H1 (cell line): ENCODE results near the gene PEPD.

Experiments
- CHD2 ChIP-seq: IDR thresholded peaks from 2 replicates; pipeline ENCODE4 v1.6.1; 2012; ENCODE audit warnings: low read length, improper control_type of control experiment
- EP300 ChIP-seq, 2 experiments: IDR thresholded peaks; 1 replicate in 1 of 2; 2 replicates in 1 of 2; pipeline ENCODE4 v1.6.1; 2011 to 2012; ENCODE audit warnings: low read depth in 2 of 2, low read length in 2 of 2, mild to moderate bottlenecking in 2 of 2, borderline replicate concordance in 1 of 2, inconsistent platforms in 1 of 2, moderate library complexity in 1 of 2
- JUND ChIP-seq: IDR thresholded peaks from 2 replicates; pipeline ENCODE4 v1.6.1; 2011; ENCODE audit warnings: mild to moderate bottlenecking, improper control_type of control experiment, low read length
- POLR2A ChIP-seq, 2 experiments: IDR thresholded peaks; 1 replicate in 1 of 2; 2 replicates in 1 of 2; pipeline ENCODE4 v1.6.1; 2011; ENCODE audit warnings: low read depth in 2 of 2, low read length in 2 of 2, mild to moderate bottlenecking in 2 of 2; ENCODE audit errors: control extremely low read depth in 1 of 2
- POLR2AphosphoS5 ChIP-seq: IDR thresholded peaks from 2 replicates; pipeline ENCODE4 v1.6.1; 2011; ENCODE audit warnings: low read depth, low read length
- RXRA ChIP-seq: IDR thresholded peaks from 2 replicates; pipeline ENCODE4 v1.6.1; 2011; ENCODE audit warnings: low read depth, mild to moderate bottlenecking, low read length, moderate library complexity; ENCODE audit not compliant: insufficient read depth
- SIRT6 ChIP-seq: IDR thresholded peaks from one replicate; pipeline ENCODE4 v1.7.1; 2012; ENCODE audit warnings: low read length, inconsistent platforms
- SP1 ChIP-seq: IDR thresholded peaks from 2 replicates; pipeline ENCODE4 v1.6.1; 2011; ENCODE audit warnings: low read depth, low read length
- TAF1 ChIP-seq: IDR thresholded peaks from 2 replicates; pipeline ENCODE4 v1.6.1; 2011; ENCODE audit warnings: mild to moderate bottlenecking, low read depth, low read length
- TF ChIP-seq, protein P1 (sequence below), 3 experiments: IDR thresholded peaks; 1 replicate in 2 of 3; 2 replicates in 1 of 3; pipeline versions ENCODE4 v1.5.1 to v1.6.1; 2011; ENCODE audit warnings: low read length in 3 of 3, mild to moderate bottlenecking in 3 of 3, inconsistent platforms in 2 of 3, low read depth in 1 of 3, moderate library complexity in 1 of 3; ENCODE audit not compliant: insufficient read depth in 1 of 3; ENCODE audit errors: control extremely low read depth in 1 of 3
- TF ChIP-seq, protein P2 (sequence below): IDR thresholded peaks from 2 replicates; pipeline ENCODE4 v1.6.1; 2012; ENCODE audit warnings: inconsistent platforms
- TF ChIP-seq, protein P3 (sequence below): IDR thresholded peaks from 2 replicates; pipeline ENCODE4 v1.6.1; 2011; ENCODE audit warnings: low read length, improper control_type of control experiment
- TF ChIP-seq, protein P4 (sequence below): fragments of 300-600 bp; sonication (generic); IDR thresholded peaks from 2 replicates; pipeline ENCODE4 v1.7.1; 2012; ENCODE audit warnings: low read length, moderate library complexity, mild to moderate bottlenecking, inconsistent platforms; ENCODE audit not compliant: insufficient replicate concordance

DNA sequence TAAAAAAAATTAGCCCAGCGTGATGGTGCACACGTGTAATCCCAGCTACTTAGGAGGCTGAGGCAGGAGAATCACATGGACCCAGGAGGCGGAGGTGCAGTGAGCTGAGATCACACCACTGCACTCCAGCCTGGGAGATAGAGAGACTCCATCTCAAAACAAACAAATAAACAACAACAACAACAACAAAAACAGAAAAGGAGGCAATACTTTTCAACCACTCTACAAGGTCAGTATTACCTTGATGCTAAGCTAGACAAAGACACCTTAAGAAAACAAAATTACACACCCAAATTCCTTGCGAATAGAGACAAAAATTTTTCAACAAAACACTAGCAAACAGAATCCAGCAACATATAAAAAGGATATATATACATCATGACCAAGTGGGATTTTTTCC lies 39.7 kb downstream of the PEPD start:
- TF ChIP-seq, protein P1, sequence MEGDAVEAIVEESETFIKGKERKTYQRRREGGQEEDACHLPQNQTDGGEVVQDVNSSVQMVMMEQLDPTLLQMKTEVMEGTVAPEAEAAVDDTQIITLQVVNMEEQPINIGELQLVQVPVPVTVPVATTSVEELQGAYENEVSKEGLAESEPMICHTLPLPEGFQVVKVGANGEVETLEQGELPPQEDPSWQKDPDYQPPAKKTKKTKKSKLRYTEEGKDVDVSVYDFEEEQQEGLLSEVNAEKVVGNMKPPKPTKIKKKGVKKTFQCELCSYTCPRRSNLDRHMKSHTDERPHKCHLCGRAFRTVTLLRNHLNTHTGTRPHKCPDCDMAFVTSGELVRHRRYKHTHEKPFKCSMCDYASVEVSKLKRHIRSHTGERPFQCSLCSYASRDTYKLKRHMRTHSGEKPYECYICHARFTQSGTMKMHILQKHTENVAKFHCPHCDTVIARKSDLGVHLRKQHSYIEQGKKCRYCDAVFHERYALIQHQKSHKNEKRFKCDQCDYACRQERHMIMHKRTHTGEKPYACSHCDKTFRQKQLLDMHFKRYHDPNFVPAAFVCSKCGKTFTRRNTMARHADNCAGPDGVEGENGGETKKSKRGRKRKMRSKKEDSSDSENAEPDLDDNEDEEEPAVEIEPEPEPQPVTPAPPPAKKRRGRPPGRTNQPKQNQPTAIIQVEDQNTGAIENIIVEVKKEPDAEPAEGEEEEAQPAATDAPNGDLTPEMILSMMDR (IDR thresholded peaks at IDR 0.05; ENCODE audit: control extremely low read depth in 1 of 3, insufficient read depth in 1 of 3, low read depth in 1 of 3, low read length in 3 of 3), result no peak
- TF ChIP-seq, protein P2, sequence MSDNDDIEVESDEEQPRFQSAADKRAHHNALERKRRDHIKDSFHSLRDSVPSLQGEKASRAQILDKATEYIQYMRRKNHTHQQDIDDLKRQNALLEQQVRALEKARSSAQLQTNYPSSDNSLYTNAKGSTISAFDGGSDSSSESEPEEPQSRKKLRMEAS, result no peak
- TF ChIP-seq, protein P3, sequence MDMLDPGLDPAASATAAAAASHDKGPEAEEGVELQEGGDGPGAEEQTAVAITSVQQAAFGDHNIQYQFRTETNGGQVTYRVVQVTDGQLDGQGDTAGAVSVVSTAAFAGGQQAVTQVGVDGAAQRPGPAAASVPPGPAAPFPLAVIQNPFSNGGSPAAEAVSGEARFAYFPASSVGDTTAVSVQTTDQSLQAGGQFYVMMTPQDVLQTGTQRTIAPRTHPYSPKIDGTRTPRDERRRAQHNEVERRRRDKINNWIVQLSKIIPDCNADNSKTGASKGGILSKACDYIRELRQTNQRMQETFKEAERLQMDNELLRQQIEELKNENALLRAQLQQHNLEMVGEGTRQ, result no peak
- TF ChIP-seq JUND, result no peak
- no peak for TF ChIP-seq TAF1
- TF ChIP-seq, protein P4, sequence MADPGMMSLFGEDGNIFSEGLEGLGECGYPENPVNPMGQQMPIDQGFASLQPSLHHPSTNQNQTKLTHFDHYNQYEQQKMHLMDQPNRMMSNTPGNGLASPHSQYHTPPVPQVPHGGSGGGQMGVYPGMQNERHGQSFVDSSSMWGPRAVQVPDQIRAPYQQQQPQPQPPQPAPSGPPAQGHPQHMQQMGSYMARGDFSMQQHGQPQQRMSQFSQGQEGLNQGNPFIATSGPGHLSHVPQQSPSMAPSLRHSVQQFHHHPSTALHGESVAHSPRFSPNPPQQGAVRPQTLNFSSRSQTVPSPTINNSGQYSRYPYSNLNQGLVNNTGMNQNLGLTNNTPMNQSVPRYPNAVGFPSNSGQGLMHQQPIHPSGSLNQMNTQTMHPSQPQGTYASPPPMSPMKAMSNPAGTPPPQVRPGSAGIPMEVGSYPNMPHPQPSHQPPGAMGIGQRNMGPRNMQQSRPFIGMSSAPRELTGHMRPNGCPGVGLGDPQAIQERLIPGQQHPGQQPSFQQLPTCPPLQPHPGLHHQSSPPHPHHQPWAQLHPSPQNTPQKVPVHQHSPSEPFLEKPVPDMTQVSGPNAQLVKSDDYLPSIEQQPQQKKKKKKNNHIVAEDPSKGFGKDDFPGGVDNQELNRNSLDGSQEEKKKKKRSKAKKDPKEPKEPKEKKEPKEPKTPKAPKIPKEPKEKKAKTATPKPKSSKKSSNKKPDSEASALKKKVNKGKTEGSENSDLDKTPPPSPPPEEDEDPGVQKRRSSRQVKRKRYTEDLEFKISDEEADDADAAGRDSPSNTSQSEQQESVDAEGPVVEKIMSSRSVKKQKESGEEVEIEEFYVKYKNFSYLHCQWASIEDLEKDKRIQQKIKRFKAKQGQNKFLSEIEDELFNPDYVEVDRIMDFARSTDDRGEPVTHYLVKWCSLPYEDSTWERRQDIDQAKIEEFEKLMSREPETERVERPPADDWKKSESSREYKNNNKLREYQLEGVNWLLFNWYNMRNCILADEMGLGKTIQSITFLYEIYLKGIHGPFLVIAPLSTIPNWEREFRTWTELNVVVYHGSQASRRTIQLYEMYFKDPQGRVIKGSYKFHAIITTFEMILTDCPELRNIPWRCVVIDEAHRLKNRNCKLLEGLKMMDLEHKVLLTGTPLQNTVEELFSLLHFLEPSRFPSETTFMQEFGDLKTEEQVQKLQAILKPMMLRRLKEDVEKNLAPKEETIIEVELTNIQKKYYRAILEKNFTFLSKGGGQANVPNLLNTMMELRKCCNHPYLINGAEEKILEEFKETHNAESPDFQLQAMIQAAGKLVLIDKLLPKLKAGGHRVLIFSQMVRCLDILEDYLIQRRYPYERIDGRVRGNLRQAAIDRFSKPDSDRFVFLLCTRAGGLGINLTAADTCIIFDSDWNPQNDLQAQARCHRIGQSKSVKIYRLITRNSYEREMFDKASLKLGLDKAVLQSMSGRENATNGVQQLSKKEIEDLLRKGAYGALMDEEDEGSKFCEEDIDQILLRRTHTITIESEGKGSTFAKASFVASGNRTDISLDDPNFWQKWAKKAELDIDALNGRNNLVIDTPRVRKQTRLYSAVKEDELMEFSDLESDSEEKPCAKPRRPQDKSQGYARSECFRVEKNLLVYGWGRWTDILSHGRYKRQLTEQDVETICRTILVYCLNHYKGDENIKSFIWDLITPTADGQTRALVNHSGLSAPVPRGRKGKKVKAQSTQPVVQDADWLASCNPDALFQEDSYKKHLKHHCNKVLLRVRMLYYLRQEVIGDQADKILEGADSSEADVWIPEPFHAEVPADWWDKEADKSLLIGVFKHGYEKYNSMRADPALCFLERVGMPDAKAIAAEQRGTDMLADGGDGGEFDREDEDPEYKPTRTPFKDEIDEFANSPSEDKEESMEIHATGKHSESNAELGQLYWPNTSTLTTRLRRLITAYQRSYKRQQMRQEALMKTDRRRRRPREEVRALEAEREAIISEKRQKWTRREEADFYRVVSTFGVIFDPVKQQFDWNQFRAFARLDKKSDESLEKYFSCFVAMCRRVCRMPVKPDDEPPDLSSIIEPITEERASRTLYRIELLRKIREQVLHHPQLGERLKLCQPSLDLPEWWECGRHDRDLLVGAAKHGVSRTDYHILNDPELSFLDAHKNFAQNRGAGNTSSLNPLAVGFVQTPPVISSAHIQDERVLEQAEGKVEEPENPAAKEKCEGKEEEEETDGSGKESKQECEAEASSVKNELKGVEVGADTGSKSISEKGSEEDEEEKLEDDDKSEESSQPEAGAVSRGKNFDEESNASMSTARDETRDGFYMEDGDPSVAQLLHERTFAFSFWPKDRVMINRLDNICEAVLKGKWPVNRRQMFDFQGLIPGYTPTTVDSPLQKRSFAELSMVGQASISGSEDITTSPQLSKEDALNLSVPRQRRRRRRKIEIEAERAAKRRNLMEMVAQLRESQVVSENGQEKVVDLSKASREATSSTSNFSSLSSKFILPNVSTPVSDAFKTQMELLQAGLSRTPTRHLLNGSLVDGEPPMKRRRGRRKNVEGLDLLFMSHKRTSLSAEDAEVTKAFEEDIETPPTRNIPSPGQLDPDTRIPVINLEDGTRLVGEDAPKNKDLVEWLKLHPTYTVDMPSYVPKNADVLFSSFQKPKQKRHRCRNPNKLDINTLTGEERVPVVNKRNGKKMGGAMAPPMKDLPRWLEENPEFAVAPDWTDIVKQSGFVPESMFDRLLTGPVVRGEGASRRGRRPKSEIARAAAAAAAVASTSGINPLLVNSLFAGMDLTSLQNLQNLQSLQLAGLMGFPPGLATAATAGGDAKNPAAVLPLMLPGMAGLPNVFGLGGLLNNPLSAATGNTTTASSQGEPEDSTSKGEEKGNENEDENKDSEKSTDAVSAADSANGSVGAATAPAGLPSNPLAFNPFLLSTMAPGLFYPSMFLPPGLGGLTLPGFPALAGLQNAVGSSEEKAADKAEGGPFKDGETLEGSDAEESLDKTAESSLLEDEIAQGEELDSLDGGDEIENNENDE, result no peak
- TF ChIP-seq CHD2, result no peak
- no peak for TF ChIP-seq POLR2A (IDR thresholded peaks at IDR 0.05; ENCODE audit: control extremely low read depth in 1 of 2, low read depth in 2 of 2, low read length in 2 of 2)
- no peak for TF ChIP-seq SP1
- no peak for TF ChIP-seq EP300 (IDR thresholded peaks at IDR 0.05; ENCODE audit: borderline replicate concordance in 1 of 2, low read depth in 2 of 2, low read length in 2 of 2)
- TF ChIP-seq POLR2AphosphoS5, result no peak
- TF ChIP-seq SIRT6, result no peak
- no peak for TF ChIP-seq RXRA
